ENCODE data around the gene SRSF12. TPM values are rescaled to one million over a fixed set of nuclear protein-coding genes. Genes with fewer than 3 reads are reported as not detected.

SRSF12 gene
- total and polyA plus RNA-seq, 9 of the 15 experiments (the other 6 are each of a cell fraction or from before 2014, with no cell fraction given): not detected

DNA sequence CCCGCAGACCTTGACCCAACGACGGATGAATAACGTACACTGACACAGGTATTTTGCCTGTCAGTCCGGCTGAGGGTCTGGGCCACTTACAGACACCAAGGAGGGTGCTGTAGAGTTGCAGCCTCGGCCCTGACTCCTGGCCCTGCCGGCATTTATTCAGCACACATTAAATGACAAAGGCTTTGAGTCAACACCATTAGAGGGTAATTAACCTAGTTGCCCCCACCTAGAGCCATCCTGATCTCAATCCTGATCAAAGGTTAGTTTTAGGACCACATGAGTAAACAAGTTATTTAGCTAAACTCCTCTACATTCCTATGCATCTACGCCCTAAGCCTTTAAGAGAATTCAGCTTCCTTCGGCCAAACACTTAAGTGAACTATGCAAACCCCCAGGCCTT is 16.1 kb upstream of the SRSF12 start:
- intact Hi-C loops (cut with micrococcal nuclease): no loop called here
- CTCF ChIA-PET (ENCODE audit: low intra/inter-chr PET ratio): no interaction called here
- POLR2A ChIA-PET: interaction anchor here (0.9 kb wide), 1 partner anchor 13 kb away, joined by 3 read pairs; no protein-coding TSS in a partner anchor

DNA sequence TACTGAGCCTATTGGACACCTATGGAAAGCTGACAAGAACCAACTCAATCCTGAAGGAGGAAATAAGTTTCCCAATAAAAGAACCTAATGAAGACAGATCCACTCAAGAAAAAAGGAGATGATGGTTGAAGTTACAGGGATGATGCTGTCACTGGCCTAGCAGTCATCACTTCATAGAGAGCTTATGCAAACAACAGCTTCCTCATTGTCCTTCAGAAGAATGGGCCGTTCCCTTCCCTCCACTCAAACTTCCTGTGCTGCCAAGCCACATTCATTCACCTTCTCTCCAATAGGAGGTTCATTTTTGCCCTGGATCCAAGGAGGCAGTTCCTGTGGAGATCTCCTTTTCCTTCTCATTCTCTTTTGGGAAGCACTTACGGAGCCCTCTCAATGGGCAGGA is 14.2 kb upstream of the SRSF12 start:
- Histone ChIP-seq H3K4me1 (replicated peaks in 1 of 2; ENCODE audit: control insufficient read depth in 2 of 2, insufficient read depth in 2 of 2, low read length in 2 of 2) (no peaks in the 10 kb centered on the region), H3K79me2 (ENCODE audit: control insufficient read depth, insufficient read depth, low read length) (no peaks in the 10 kb centered on the region), H3K36me3 (ENCODE audit: control insufficient read depth, insufficient read depth, low read length) (no peaks in the 10 kb centered on the region), H3K9ac (ENCODE audit: insufficient read depth in 1 of 2, low read depth in 2 of 2, low read length in 2 of 2) (no peak overlapping the region), H3K4me3 (no peak overlapping the region), H3K9me3 (replicated peaks; ENCODE audit: control insufficient read depth, insufficient read depth, low read depth, low read length) (no peaks in the 10 kb centered on the region), H4K20me1 (replicated peaks; ENCODE audit: control insufficient read depth, insufficient read depth, low read length) (no peaks in the 10 kb centered on the region), H2AFZ (ENCODE audit: low read depth, low read length) (no peak overlapping the region), H3K27ac (ENCODE audit: extremely low read depth, low read depth, low read length) (no peak overlapping the region), H3K4me2 (ENCODE audit: insufficient read depth, low read length) (no peak overlapping the region), H3K27me3 (ENCODE audit: control insufficient read depth in 2 of 2, insufficient read depth in 2 of 2, low read length in 2 of 2) (peaks cover 3 to 7% of the 10 kb centered on the region in 2 experiments; a peak in 3 of 5 replicates), H3K9me1 (ENCODE audit: control insufficient read depth, insufficient read depth, low read length) (no peaks in the 10 kb centered on the region)
- BruUV-seq (replicated peaks): no TSS peak
- ChIA-PET POLR2A (no interaction called here), CTCF (ENCODE audit: low intra/inter-chr PET ratio) (no interaction called here)
- in situ Hi-C loops (cut with MboI): no loop called here
- FAIRE-seq (no peak), ATAC-seq (no peak), DNase-seq (ENCODE audit: extremely low read depth in 1 of 4, low spot score in 3 of 4) (no peak)
- intact Hi-C loops (cut with micrococcal nuclease): no loop called here
- 0% methylated on average over 2 of the region's 2 CpGs for WGBS (ENCODE audit: insufficient coverage, low coverage, missing lambda C conversion rate)
- TF ChIP-seq SMAD2 (IDR thresholded peaks at IDR 0.05; ENCODE audit: low read depth, low read length): no peak
- no peak for TF ChIP-seq ASH1L (IDR thresholded peaks at IDR 0.05; ENCODE audit: borderline replicate concordance, low read depth, partially characterized antibody)
- no peak for TF ChIP-seq TCF7L2 (IDR thresholded peaks at IDR 0.05; ENCODE audit: low read depth, low read length)
- TF ChIP-seq, protein P1, sequence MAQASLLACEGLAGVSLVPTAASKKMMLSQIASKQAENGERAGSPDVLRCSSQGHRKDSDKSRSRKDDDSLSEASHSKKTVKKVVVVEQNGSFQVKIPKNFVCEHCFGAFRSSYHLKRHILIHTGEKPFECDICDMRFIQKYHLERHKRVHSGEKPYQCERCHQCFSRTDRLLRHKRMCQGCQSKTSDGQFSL (CRISPR knock-in tag; IDR thresholded peaks at IDR 0.05): no peak
- TF ChIP-seq, protein P1 (tag; IDR thresholded peaks at IDR 0.05): no peak
- no peak for TF ChIP-seq POLR3G (IDR thresholded peaks at IDR 0.05; ENCODE audit: extremely low read depth, insufficient read length, insufficient replicate concordance)
- no peak for TF ChIP-seq ARNT (IDR thresholded peaks at IDR 0.05)
- no peak for TF ChIP-seq NFXL1 (CRISPR knock-in tag; IDR thresholded peaks at IDR 0.05)
- no peak for TF ChIP-seq GABPB1 (CRISPR knock-in tag; IDR thresholded peaks at IDR 0.05)
- no peak for TF ChIP-seq ZNF232 (CRISPR knock-in tag; IDR thresholded peaks at IDR 0.05)
- no peak for TF ChIP-seq FOXM1 (IDR thresholded peaks at IDR 0.05; ENCODE audit: low read depth)
- TF ChIP-seq FOXM1 (CRISPR knock-in tag; IDR thresholded peaks at IDR 0.05; ENCODE audit: low read depth): no peak

More for the DNA sequence above, 16.1 kb upstream of the SRSF12 start:
- Histone ChIP-seq H3K4me2 (ENCODE audit: insufficient read depth, low read length) (no peak overlapping the region), H3K9me3 (replicated peaks; ENCODE audit: control insufficient read depth, insufficient read depth, low read depth, low read length) (no peaks in the 10 kb centered on the region), H3K9me1 (ENCODE audit: control insufficient read depth, insufficient read depth, low read length) (no peaks in the 10 kb centered on the region), H3K27ac (ENCODE audit: extremely low read depth, low read depth, low read length) (no peak overlapping the region), H3K27me3 (ENCODE audit: control insufficient read depth in 2 of 2, insufficient read depth in 2 of 2, low read length in 2 of 2) (peaks cover 3 to 7% of the 10 kb centered on the region in 2 experiments; a peak in 3 of 5 replicates), H4K20me1 (replicated peaks; ENCODE audit: control insufficient read depth, insufficient read depth, low read length) (no peaks in the 10 kb centered on the region), H3K4me3 (no peak overlapping the region), H3K9ac (ENCODE audit: insufficient read depth in 1 of 2, low read depth in 2 of 2, low read length in 2 of 2) (no peak overlapping the region), H3K4me1 (replicated peaks in 1 of 2; ENCODE audit: control insufficient read depth in 2 of 2, insufficient read depth in 2 of 2, low read length in 2 of 2) (no peaks in the 10 kb centered on the region), H2AFZ (ENCODE audit: low read depth, low read length) (no peak overlapping the region), H3K79me2 (ENCODE audit: control insufficient read depth, insufficient read depth, low read length) (no peaks in the 10 kb centered on the region), H3K36me3 (ENCODE audit: control insufficient read depth, insufficient read depth, low read length) (no peaks in the 10 kb centered on the region)
- ATAC-seq (no peak), FAIRE-seq (no peak), DNase-seq (ENCODE audit: extremely low read depth in 1 of 4, low spot score in 3 of 4) (no peak)
- BruUV-seq (replicated peaks): no TSS peak
- 1% methylated on average over 9 of the region's 9 CpGs for WGBS (ENCODE audit: insufficient coverage, low coverage, missing lambda C conversion rate)
- in situ Hi-C loops (cut with MboI): no loop called here
- TF ChIP-seq ZNF184 (CRISPR knock-in tag; IDR thresholded peaks at IDR 0.05) (no peak), MTA3 (IDR thresholded peaks at IDR 0.05; ENCODE audit: borderline replicate concordance) (no peak), MYC (IDR thresholded peaks at IDR 0.05; ENCODE audit: low read depth, low read length) (no peak), MYC (CRISPR knock-in tag; IDR thresholded peaks at IDR 0.05; ENCODE audit: borderline replicate concordance, low read depth) (no peak), RFX1 (IDR thresholded peaks at IDR 0.05) (no peak), NRF1 (conservative IDR thresholded peaks at IDR 0.05 in 1 of 2, IDR thresholded peaks at IDR 0.05 in 1 of 2) (no peak)
- TF ChIP-seq, protein P2, sequence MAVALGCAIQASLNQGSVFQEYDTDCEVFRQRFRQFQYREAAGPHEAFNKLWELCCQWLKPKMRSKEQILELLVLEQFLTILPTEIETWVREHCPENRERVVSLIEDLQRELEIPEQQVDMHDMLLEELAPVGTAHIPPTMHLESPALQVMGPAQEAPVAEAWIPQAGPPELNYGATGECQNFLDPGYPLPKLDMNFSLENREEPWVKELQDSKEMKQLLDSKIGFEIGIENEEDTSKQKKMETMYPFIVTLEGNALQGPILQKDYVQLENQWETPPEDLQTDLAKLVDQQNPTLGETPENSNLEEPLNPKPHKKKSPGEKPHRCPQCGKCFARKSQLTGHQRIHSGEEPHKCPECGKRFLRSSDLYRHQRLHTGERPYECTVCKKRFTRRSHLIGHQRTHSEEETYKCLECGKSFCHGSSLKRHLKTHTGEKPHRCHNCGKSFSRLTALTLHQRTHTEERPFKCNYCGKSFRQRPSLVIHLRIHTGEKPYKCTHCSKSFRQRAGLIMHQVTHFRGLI (CRISPR knock-in tag; IDR thresholded peaks at IDR 0.05): no peak

All from K562 (cell line).